ENCODE data around the gene CIAO2A. TPM values are rescaled to one million over a fixed set of nuclear protein-coding genes. Genes with fewer than 3 reads are reported as not detected.

CIAO2A gene
- total RNA-seq, 1 experiment from 2014 or later = 38.7 TPM

DNA sequence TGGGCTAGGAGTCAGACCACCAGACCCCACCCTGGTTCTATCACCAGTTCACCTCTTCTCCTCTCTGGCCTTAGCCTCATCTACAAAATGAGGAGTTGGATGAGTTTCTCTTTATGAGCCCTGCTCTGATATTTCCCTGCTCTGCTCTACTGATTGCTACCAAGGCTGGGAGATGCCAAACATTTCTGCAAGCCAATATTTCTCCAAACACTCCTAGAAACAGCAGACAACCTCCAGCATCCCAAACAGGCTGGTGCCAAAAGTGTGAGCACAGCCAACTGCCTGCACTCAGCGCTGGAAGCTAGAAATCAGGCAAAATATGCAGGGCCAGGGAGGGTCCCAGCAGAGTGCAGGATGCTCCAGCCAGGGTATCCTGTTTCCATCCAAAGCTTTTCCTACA is 58.1 kb downstream of the CIAO2A start:
- no peaks in the 10 kb centered on the region for H3K27me3 Mint-ChIP-seq (ENCODE audit: insufficient read depth, unreplicated experiment)
- DNase-seq (ENCODE audit: unreplicated experiment) = no peak
- POLR2A ChIA-PET = no interaction called here
- no peak overlapping the region for H3K27ac Mint-ChIP-seq (ENCODE audit: low read depth, unreplicated experiment)
- no peaks in the 10 kb centered on the region for H3K9me3 Mint-ChIP-seq (ENCODE audit: unreplicated experiment)
- intact Hi-C loops (cut with micrococcal nuclease) = no loop called here
- no peak overlapping the region for H3K4me3 Mint-ChIP-seq (ENCODE audit: unreplicated experiment)
- BruUV-seq (replicated peaks) = no TSS peak
- TF ChIP-seq, protein P1, sequence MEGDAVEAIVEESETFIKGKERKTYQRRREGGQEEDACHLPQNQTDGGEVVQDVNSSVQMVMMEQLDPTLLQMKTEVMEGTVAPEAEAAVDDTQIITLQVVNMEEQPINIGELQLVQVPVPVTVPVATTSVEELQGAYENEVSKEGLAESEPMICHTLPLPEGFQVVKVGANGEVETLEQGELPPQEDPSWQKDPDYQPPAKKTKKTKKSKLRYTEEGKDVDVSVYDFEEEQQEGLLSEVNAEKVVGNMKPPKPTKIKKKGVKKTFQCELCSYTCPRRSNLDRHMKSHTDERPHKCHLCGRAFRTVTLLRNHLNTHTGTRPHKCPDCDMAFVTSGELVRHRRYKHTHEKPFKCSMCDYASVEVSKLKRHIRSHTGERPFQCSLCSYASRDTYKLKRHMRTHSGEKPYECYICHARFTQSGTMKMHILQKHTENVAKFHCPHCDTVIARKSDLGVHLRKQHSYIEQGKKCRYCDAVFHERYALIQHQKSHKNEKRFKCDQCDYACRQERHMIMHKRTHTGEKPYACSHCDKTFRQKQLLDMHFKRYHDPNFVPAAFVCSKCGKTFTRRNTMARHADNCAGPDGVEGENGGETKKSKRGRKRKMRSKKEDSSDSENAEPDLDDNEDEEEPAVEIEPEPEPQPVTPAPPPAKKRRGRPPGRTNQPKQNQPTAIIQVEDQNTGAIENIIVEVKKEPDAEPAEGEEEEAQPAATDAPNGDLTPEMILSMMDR (IDR thresholded peaks at IDR 0.05; ENCODE audit: unreplicated experiment) = no peak
- no peaks in the 10 kb centered on the region for H3K4me1 Mint-ChIP-seq (ENCODE audit: insufficient read depth, unreplicated experiment)
- CTCF ChIA-PET = no interaction called here
- no peaks in the 10 kb centered on the region for H3K36me3 Mint-ChIP-seq (ENCODE audit: insufficient read depth, unreplicated experiment)

DNA sequence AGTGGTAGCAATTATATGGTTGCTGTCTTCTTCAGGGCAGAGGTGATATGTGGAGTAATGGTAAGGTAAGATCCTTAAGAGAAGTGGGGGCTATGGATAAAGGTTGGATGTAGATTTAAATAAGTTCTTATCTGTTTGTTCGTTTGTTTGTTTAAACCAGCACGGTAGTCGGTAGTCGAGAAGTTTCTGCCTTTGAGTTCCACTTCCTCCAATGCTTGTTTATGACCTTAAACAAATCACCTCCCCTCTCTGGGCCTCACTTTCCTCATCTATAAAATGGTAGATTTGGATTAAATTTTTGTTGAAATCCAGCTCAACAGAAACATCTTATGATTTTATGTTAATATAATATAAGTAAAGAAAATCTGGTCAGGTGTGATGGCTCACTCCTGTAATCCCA is 59.1 kb downstream of the CIAO2A start:
- BruUV-seq (replicated peaks) = no TSS peak
- TF ChIP-seq, protein P1 (IDR thresholded peaks at IDR 0.05; ENCODE audit: unreplicated experiment) = no peak
- Mint-ChIP-seq H3K36me3 (ENCODE audit: insufficient read depth, unreplicated experiment) (no peaks in the 10 kb centered on the region), H3K4me3 (ENCODE audit: unreplicated experiment) (no peak overlapping the region), H3K9me3 (ENCODE audit: unreplicated experiment) (no peaks in the 10 kb centered on the region), H3K27me3 (ENCODE audit: insufficient read depth, unreplicated experiment) (no peaks in the 10 kb centered on the region), H3K4me1 (ENCODE audit: insufficient read depth, unreplicated experiment) (no peaks in the 10 kb centered on the region), H3K27ac (ENCODE audit: low read depth, unreplicated experiment) (no peak overlapping the region)
- intact Hi-C loops (cut with micrococcal nuclease) = no loop called here
- CTCF ChIA-PET = no interaction called here
- DNase-seq (ENCODE audit: unreplicated experiment) = no peak
- POLR2A ChIA-PET = no interaction called here

- ChIA-PET CTCF (interaction anchor here (0.7 to 1.5 kb wide), 2 partner anchors 21 to 87 kb away, joined by 3 to 4 read pairs; no protein-coding TSS in a partner anchor), POLR2A (no interaction called here)
- Mint-ChIP-seq H3K4me3 (ENCODE audit: unreplicated experiment) (no peak overlapping the region), H3K9me3 (ENCODE audit: unreplicated experiment) (no peaks in the 10 kb centered on the region), H3K4me1 (ENCODE audit: insufficient read depth, unreplicated experiment) (peaks cover 14% of the 10 kb centered on the region), H3K27me3 (ENCODE audit: insufficient read depth, unreplicated experiment) (no peaks in the 10 kb centered on the region), H3K27ac (ENCODE audit: low read depth, unreplicated experiment) (no peak overlapping the region), H3K36me3 (ENCODE audit: insufficient read depth, unreplicated experiment) (no peaks in the 10 kb centered on the region)
- no peak for DNase-seq (ENCODE audit: unreplicated experiment)
- intact Hi-C loops (cut with micrococcal nuclease) = no loop called here
- BruUV-seq (replicated peaks) = no TSS peak
- TF ChIP-seq, protein P1 (IDR thresholded peaks at IDR 0.05; ENCODE audit: unreplicated experiment) = no peak
These were observed 61.3 kb downstream of the CIAO2A start for GRCh38 chr15:64032329-64032728.

- Mint-ChIP-seq H3K4me3 (ENCODE audit: unreplicated experiment) (no peak overlapping the region), H3K27me3 (ENCODE audit: insufficient read depth, unreplicated experiment) (no peaks in the 10 kb centered on the region), H3K27ac (ENCODE audit: low read depth, unreplicated experiment) (no peak overlapping the region), H3K36me3 (ENCODE audit: insufficient read depth, unreplicated experiment) (no peaks in the 10 kb centered on the region), H3K9me3 (ENCODE audit: unreplicated experiment) (no peaks in the 10 kb centered on the region), H3K4me1 (ENCODE audit: insufficient read depth, unreplicated experiment) (peaks cover 17% of the 10 kb centered on the region)
- BruUV-seq (replicated peaks) = no TSS peak
- ChIA-PET CTCF (interaction anchor here (0.5 to 1.1 kb wide), 2 partner anchors 86 to 1446 kb away, joined by 3 read pairs; no protein-coding TSS in a partner anchor), POLR2A (no interaction called here)
- TF ChIP-seq, protein P1 (IDR thresholded peaks at IDR 0.05; ENCODE audit: unreplicated experiment) = no peak
- DNase-seq (ENCODE audit: unreplicated experiment) = no peak
- intact Hi-C loops (cut with micrococcal nuclease) = no loop called here
These were observed 63.5 kb downstream of the CIAO2A start for GRCh38 chr15:64030123-64030522.
